Thyroid gland (tissue), 4 donors: ENCODE results near the gene OR2A7. TPM values are rescaled to one million over a fixed set of nuclear protein-coding genes. Genes with fewer than 3 reads are reported as not detected.
"Not testable (repeated sequence)": the region's sequence is repeated elsewhere in the genome, so short reads cannot be mapped to it uniquely, and the experiment has no call there.

Experiments used
- DNase-seq, 2 donors: peaks; one replicate each; pipeline ENCODE4 v3.0.0-alpha.2; 2019
- H3K27ac ChIP-seq, 3 donors: fragments of 200-600 bp; sonication (generic); 1 replicate in 2 of 3; 2 replicates in 1 of 3; pipeline ENCODE4 v1.5.1; 2016 to 2019; ENCODE audit warnings: mild to moderate bottlenecking in 1 of 3, moderate library complexity in 1 of 3
- H3K27me3 ChIP-seq: fragments of 200-600 bp; sonication (generic); one replicate; pipeline ENCODE4 v1.5.1; 2019
- H3K36me3 ChIP-seq, 2 donors: fragments of 200-600 bp; sonication (generic); one replicate each; pipeline ENCODE4 v1.5.1; 2016 to 2019
- H3K4me1 ChIP-seq, 2 donors: fragments of 200-600 bp; sonication (generic); one replicate each; pipeline ENCODE4 v1.5.1; 2017 to 2019
- H3K4me3 ChIP-seq, 3 donors: fragments of 200-600 bp; sonication (generic); replicated peaks in 1 of 3; 1 replicate in 2 of 3; 2 replicates in 1 of 3; pipeline ENCODE4 v1.5.1; 2016; ENCODE audit warnings: mild to moderate bottlenecking in 1 of 3
- H3K9me3 ChIP-seq: fragments of 200-600 bp; sonication (generic); one replicate; pipeline ENCODE4 v1.5.1; 2017
- WGBS, 2 donors: methylation state at CpG; one replicate each; pipeline ENCODE4 v1.1.5; 2017; 5-methylcytosine and 5-hydroxymethylcytosine counted together
- intact Hi-C: fragments of 100-400 bp; cut with DNase I; formaldehyde crosslinking; loops from one replicate; pipeline ENCODE4 v1.15.1; 2023
- total RNA-seq, 4 donors: library from RNA; depleted of rRNA; stranded (reverse); fragments of >200 nt; gene quantifications; one replicate each; pipeline ENCODE4 v1.2.3, GENCODE V29; 2016

Gene OR2A7
- total RNA-seq, 4 donors from 2014 or later, result 16.8 to 36.0 (median 26.5) TPM

GRCh38 chr7:144220531-144220930, 44.1 kb downstream of the OR2A7 start:
- H3K9me3 ChIP-seq, H3K36me3 ChIP-seq, intact Hi-C loops, H3K27me3 ChIP-seq, H3K4me3 ChIP-seq, DNase-seq, H3K4me1 ChIP-seq, H3K27ac ChIP-seq: not testable (repeated sequence)

GRCh38 chr7:144219149-144219548, 45.4 kb downstream of the OR2A7 start:
- H3K9me3 ChIP-seq, H3K36me3 ChIP-seq, intact Hi-C loops, H3K4me1 ChIP-seq, H3K27ac ChIP-seq, H3K4me3 ChIP-seq, H3K27me3 ChIP-seq, DNase-seq: not testable (repeated sequence)
- WGBS, 2 donors, result 80% methylated on average over 1 of the region's 4 CpGs; no CpG with 5 or more reads in 1 of the 2 donors

GRCh38 chr7:144218581-144218980, 46.0 kb downstream of the OR2A7 start:
- H3K36me3 ChIP-seq, H3K4me3 ChIP-seq, H3K4me1 ChIP-seq, intact Hi-C loops, H3K9me3 ChIP-seq, H3K27me3 ChIP-seq, H3K27ac ChIP-seq: not testable (repeated sequence)
- DNase-seq, result peak in 1 of 2 donors; percentile 2
- WGBS, 2 donors, result 100% methylated on average over 1 of the region's 1 CpG

GRCh38 chr7:144217200-144217599, 47.4 kb downstream of the OR2A7 start:
- H3K27ac ChIP-seq, H3K9me3 ChIP-seq, H3K36me3 ChIP-seq, H3K4me1 ChIP-seq, H3K4me3 ChIP-seq, intact Hi-C loops, DNase-seq, H3K27me3 ChIP-seq: not testable (repeated sequence)

Other genes starting within 250 kb of the OR2A7 start
- gene OR2A5, start 215.8 kb downstream of the OR2A7 start, total RNA-seq, result not detected
- not detected for gene OR2A25, start 195.0 kb downstream of the OR2A7 start, total RNA-seq
- gene OR2A12, start 178.5 kb downstream of the OR2A7 start, total RNA-seq, result not detected
- gene OR2A2, start 155.2 kb downstream of the OR2A7 start, total RNA-seq, result not detected
- gene OR2A14, start 141.6 kb downstream of the OR2A7 start, total RNA-seq, result not detected
- gene CTAGE4, start 81.3 kb downstream of the OR2A7 start, total RNA-seq, result 10 to 100 TPM in 3 of 4 donors, 1 to 10 TPM in 1; 4.7 to 27.4 (median 14.0) TPM
- gene ARHGEF35, start 69.0 kb downstream of the OR2A7 start, total RNA-seq, result 10 to 100 TPM; 31.0 to 69.1 (median 38.9) TPM
- 1 to 10 TPM in 2 of 4 donors, under 1 TPM in 2; 0.40 to 3.7 (median 0.97) TPM for gene OR2A42, start 25.2 kb downstream of the OR2A7 start, total RNA-seq
- gene CTAGE8, start 4.5 kb upstream of the OR2A7 start, total RNA-seq, result 10 to 100 TPM in 2 of 4 donors, 1 to 10 TPM in 2; 1.3 to 21.4 (median 8.1) TPM
- 1 to 10 TPM in 1 of 4 donors, under 1 TPM in 1, not detected in 2; 0.33 to 1.4 TPM for gene OR2A1, start 47.6 kb upstream of the OR2A7 start, total RNA-seq
- 100 to 1,000 TPM in 1 of 4 donors, 10 to 100 TPM in 3; 47.8 to 104 (median 71.4) TPM for gene ARHGEF5, start 90.6 kb upstream of the OR2A7 start, total RNA-seq
- not detected for gene NOBOX, start 138.9 kb upstream of the OR2A7 start, total RNA-seq